CMK (cell line): ENCODE measurements around the gene IFRD1.
"Not testable (repeated sequence)": the region's sequence is repeated elsewhere in the genome, so short reads cannot be mapped to it uniquely, and the experiment has no call there.

Experiments used
- DNase-seq: peaks from one replicate; pipeline ENCODE4 v3.0.0-alpha.2; 2010; ENCODE audit warnings: low read depth

The IFRD1 gene

DNA sequence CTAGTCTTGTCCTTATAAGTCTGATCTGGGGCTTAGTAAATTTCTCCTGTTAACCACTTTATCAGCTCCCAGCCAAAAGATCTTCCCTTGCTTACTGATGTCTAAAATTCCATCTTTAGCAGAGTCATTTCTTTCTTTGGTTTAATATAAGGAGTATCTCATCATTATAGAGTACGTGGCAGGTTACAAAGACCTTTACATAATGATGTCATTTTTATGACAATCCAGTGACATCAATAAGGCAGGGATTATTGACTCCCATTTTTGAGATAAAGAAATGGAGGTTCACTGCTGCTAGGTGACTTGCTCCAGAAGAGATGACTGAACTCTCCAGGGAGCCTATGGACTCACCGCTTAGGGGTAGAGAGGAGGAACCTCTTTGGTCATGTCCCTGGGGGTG lies 8.1 kb upstream of the IFRD1 start:
- no peak for DNase-seq

DNA sequence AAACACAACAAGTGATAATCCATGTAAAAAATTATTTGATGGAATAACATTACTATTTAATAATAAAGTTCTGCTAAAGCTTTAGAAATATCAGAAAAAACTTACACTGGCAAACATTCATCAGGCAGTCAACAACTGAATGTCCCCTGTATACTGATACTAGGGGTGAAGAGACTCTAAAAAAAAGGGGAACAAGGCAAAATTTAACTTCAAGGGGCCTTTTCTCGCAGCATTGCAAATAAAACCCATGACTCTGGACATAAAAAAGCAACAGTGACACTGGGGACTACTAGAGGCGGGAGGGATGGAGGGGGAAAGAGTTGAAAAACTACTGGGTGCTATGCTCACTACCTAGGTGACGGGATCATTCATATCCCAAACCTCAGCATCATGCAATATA lies 5.8 kb upstream of the IFRD1 start:
- DNase-seq: no peak

DNA sequence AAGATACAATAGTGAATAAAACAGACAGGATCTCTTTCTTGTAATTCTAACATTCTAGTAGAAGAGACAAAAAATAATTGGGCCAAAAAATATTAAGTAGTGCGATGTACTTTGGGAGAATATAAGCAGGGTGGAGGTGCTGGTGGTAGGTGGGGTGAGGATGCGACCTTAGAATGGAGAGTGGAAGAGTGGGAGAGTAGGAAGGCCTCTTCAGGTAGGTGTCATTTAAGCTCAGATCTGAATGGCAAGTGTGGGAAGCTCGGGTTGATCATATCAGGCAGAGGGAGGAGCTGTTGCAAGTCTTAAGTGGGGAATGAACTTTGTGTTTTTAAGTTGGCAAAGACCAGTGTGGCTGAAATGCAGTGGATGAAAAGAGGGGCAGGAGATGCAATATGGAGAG lies 3.8 kb upstream of the IFRD1 start:
- DNase-seq: no peak

DNA sequence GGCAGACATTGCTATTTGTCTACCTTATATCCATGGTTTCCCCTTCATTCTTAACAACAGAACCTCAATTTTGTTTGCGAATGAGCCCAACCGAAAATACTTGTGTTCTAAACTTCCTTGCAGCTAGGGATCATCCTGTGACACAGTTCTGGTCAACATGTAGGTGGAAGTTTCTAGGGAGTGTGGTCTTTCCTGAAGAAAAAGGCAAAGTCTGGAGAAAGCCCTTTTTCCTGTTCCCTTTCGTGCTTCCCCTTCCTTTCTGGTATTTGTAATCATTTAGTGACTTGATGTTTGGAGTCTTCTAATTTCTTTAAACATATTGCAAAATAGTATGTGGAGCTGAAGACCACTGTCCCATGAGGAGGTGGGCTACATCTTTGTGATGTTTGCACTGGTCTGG lies 2.9 kb upstream of the IFRD1 start:
- DNase-seq: no peak

DNA sequence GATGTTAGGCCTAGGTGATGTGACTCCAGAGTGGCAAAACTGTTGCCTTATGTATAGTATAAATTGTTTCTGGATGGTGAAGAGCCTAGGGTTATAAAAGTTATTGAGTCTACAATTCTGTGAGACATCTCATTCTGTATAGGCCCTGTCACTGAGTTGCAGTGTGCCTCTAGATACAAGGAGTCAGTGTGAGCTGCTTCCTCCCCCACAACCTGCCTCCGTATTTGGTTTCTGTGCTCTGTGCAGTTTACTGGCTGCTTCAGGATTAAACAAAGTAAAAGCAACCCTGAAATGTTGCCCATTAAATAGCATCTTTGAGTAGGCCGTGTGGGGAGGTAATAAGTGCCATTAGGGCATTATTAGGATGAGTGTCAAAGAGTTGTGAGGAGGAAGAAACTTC lies 1.9 kb upstream of the IFRD1 start:
- no peak for DNase-seq

DNA sequence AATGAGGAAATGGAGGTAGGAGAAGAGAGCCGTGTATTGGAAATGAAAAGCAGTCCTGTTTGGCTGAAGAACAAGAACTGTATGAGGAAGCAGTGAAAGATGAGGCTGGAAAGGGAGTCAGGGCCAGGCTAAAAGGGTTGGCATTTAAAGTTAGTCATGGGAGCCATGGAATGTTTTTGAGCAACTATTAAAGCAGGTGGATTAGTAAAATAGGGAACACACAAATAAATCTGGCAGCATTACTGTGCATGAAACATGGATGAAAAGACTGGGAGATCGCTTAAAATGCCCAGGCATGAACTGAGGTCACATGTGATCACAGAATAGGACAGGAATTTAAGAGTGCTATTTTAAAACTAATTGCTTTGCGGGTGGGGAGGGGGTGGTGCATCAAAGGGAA lies 1.4 kb upstream of the IFRD1 start:
- DNase-seq: no peak

DNA sequence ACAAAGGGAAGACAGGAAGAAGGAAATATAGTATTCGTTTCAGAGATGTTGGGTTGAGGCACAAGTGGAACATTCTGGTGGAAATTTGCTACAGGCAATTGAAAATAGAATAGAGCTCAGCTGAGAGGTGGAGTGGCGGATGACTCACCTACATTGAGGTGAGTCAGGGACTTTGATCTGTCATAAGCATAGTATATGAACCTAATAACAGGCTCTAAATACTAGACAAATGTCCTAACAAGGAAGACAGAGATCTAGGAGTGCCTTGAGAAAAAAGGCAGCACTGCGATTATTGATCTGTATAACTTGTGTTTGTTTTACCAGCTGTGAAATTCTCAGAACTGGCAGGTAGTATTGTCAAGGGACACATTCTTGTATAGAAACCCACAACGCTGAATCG lies 907 bp upstream of the IFRD1 start:
- no peak for DNase-seq

DNA sequence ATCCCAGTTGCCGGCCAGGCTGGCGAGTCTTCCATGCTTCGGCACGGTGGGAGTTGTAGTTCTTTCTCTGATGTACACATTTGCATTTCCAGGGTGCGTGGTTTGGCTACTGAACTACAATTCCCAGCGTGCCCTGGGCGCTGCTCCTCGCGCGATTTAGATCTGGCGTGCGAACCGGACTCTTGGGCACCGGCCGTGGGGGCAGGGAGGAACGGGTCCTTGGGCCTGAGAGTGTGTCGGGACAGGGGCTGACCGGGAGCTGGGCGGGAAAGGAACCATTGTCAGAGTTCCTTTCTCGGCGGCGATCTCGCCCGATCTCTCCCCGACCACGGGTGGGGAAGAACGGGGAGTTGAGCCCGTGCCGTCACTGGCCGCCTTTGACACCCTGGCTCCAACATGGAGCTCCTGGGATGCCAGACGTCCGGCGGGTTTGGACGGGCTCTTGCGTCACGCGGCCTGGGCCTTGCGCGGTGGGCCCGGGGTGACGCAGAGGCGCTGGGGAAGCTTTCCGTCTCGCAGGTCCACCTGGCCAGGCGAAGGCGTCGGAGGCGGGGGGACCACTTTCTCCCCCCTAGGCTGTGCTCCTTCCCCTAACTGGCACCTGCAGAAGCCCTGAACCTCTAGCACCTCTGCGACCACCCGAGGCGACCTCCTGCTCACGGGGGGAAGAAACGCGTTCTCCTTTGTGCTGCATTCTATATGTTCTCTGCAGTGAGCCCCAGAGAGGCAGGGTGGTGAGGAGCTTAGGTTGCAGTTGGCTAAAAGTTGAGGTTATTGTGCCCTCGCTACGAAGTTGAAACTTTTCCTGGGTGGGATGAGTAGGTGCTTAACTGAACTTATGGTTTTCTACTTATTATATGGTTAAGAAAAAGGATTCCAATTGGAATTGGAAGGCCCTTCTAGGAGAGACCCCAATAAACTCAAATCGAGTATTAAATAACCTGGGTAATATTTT lies 824 bp downstream of the IFRD1 start:
- peak; percentile 59 for DNase-seq

DNA sequence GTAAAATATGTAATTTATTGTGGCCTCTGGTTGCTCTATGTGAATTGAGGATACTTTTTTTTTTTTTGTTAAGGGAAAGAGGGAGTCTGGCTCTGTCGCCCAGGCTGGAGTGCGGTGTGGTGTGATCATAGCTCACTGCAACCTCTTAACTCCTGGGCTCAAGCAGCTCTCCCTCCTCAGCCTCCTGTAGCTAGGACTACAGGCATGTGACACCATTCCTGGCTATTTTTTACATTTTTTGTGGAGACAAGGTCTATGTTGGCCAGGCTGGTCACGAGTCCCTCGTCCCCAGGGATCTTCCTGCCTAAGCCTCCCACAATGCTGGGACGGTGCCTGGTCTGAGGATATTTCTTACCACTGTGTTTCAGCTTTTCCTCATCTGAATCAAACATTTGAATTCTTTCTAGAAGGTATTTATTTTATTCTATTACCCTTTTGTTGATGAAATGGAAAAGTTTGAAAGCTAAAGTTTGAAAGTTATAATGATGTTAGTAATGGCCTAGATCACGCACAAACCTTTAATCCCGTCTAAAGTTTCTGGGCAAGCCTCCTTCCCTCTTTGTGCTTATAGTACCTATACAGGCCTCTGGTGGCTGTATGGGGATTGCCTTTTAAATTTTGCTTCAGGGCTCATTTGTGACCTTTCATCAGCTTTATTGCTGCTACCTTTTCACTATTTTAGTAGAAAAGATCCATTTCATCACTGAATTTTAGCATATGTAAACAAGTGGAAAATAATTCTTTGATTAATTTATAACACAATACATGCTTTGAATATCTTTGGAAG lies 2.0 kb downstream of the IFRD1 start:
- no peak for DNase-seq

DNA sequence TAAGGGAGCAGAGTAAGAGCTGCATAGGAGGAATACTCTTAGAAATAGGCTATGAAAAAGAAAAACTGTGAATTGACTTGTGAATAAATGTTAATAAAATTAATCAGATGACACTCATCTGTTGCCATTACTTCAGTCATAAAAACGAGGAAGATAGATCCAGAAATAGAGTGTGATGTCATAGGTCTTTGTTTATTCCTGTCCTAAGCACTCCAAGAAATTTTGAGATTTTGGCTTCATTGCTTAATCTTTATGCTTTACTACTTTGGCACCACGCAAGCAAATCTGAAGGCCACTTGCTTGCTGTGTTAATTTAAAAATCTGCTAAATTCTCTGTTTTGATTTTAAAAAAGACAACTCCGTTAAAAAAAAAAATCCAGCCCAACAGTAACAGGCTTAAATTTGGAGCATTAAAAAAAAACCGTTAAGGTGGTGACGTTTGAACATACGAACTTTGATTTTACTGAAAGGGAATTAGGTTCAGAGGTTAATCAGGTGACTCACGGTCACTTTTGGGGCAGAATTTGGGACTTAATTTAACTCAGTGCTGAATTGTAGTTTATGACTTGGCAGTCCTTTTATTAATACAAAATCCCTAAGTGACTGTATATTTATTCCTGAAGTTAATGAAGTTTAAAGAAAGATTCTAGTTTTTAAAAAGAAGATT lies 3.4 kb downstream of the IFRD1 start:
- DNase-seq: no peak

DNA sequence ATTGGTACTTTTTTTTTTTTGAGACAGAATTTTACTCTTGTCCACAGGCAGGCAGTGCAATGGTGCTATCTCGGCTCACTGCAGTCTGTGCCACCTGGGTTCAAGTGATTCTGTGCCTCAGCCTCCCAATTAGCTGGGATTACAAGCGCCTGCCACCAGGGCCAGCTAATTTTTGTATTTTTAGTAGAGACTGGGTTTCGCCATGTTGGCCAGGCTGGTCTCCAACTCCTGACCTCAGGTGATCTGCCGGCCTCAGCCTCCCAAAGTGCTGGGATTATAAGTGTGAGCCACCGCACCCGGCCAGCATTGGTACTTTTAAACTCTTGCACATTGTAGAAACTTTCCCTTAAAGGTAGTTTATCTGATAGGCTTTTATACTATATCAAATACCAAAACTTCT lies 3.9 kb downstream of the IFRD1 start:
- DNase-seq: not testable (repeated sequence)

DNA sequence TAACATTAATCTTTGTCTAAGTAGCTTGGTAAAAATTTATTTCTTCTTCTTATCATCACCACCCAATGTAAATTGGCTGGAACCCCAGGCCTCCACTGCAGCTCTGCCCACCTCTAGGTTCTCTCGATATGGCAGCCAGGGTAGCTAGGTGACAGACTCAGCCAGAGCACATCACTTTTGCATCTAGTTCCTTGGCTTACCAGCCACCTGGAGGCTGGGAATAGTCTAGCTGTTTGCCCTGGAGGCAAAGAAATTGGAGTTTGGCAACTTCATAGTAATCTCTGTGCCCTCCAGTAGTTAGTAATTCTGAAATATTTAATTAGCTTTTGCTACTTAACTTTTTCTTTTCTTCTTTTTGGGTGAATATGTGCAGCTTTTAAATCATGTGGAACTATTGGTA lies 9.4 kb downstream of the IFRD1 start:
- DNase-seq: no peak

DNA sequence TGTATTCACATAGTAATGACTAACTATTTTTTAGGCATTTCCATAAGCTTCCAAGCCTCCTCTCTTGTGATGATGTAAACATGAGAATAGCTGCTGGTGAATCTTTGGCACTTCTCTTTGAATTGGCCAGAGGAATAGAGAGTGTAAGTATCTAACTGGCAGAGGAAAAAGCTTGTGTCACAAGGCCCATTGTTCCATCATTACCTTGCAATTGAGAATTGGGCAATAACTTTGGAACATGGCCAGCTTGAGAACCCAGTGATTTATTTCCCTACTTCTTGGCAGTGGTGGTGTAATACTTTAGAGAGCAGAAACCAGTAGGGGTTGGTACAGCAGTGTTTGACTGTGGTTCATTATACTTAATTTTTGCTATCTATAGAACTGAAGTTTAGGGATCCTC lies 12.0 kb downstream of the IFRD1 start:
- DNase-seq: no peak

DNA sequence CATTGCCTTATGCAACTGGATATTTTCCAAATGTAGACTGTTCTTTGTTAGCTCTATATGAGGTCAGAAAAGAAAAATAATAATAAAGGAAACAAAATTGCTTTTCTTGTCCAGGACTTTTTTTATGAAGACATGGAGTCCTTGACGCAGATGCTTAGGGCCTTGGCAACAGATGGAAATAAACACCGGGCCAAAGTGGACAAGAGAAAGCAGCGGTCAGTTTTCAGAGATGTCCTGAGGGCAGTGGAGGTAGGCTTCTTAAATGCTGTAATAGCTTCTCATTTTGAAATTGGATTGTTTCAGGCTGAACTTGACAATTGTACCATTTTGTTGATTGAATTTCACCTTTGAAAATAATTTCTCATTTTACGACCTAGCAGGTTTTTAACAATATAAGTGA lies 17.6 kb downstream of the IFRD1 start:
- DNase-seq: no peak

DNA sequence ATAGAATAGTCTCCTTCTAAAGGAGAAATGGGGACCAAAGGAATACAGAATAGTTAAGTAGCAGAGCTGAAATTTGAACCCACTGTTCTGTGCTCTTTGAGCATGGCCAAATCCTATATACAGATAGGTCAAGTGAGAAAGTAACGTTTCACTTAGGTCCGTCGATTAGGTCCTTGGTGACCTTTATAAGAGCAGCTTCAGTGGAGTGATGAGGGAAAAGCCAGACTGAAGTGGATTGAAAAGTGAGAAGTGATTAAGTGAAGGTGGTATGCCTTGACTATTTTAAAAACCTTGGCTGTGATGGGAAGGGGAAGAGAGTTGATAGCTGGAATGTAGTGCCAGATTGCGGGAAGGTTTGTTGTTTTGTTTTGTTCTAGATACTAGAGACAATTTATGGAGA lies 19.9 kb downstream of the IFRD1 start:
- DNase-seq: no peak

DNA sequence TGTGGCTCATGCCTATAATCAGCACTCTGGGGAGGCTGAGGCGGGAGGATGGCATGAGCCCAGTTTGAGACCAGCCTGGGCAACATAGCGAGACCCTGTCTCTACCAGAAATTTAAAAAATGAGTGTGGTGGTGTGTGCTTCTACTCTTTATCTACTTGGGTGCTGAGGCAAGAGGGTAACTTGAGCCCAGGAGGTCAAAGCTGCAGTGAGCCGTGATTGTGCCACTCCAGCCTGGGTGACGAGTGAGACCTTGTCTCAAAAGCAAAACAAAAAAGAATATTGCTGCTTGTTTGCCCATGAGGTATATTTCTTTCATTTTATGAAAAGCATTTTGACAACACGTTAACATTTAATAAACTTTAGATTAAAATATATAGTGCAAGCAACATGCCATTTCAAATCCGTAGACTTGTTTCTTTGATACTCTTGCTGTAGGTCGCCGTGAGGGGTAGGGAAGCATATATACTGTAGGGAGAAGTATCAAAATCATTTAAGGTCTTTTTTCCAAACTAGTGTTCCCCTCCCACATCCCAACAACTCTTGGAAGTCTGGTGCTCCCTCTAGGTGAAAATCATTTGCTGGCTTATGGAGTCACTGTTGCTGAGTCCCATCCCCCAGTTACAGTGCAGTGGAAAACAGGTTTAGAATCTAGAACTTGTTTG lies 26.3 kb downstream of the IFRD1 start:
- DNase-seq: no peak

DNA sequence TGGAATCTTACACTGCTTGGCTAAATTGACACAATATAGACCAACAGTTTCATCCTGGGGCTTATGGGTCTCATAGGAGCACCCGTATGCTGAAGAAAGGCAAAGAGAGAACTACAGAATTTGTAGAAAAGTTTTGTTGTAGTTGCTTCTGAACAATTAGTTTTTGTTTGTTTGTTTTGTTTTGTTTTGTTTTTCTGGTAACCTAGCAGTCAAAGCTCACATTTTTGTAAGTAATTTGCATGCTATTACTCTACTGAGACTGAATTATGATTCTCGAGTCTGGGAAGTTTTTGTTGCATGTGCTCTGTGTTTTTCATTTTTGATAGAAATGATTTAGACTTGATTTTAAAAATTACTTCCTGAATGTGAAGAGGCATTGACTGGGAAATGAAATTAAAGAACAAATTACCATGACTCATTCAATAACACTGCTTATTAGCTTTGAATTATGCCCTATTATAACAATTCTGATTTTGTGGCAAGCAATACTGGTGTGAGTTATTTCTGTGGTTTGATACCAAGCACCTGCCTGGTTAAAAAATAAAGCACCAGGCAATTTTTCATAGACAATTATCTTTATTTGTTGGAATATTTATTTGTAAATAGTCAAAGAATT lies 31.0 kb downstream of the IFRD1 start:
- no peak for DNase-seq

DNA sequence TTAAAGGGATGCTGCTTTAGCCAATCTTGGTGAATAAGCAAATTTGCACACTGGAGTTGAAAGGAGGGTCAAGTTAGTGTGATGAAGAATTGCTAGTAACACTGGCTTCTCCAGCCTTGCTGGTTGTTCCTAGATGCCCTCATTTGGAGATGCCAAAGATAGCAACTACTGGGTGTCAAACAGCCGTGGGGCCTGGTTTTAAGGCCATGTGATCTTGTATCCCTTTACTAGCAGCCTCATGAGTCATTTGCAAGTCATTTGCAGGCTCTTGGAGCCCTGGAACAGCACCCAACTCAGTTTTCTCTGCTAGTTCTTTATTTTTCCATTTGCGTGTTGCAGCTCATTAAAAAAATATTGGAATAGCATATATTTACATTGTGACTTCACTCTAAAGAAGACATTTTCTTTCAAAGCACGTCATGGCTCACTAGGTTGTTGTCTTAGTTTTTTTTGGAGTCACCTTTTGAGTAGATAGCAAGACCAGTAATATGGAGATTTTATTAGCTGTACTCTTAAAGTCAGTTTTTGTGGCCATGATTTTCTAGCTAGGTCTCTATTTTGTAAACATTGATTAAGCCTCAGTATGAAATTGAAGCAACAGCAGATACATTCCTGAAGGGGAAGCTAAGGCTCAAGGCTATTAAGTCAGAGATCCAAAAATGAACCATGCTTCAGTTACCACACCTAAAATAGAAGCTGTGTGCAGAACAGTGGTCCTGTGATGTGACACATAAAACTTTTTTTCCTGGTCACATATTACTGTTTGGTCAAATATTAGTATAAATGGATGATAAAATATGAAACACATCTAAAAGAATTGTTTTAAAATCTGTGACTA lies 31.8 kb downstream of the IFRD1 start:
- no peak for DNase-seq

DNA sequence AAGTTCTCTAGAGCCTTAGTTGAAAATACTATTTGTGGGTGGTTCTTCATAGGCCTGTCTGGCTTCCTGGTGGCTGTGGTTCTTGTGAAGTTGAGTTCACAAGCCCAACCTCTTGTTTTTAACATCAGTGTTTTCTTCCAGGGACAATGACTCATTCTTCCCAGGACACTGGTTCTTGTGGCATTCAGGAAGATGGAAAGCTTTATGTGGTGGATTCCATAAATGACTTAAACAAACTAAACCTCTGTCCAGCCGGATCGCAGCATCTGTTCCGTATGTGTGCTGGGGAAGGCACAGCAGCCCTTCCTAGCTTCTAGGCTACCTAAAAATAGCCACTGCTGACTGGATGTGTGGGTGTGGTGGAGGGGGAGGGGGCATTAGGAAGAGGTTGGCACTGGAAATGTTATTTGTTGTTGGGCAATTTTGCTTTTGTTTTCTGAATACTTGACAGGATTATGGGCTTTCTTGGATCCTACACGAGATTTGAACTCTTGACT lies 34.5 kb downstream of the IFRD1 start:
- no peak for DNase-seq

DNA sequence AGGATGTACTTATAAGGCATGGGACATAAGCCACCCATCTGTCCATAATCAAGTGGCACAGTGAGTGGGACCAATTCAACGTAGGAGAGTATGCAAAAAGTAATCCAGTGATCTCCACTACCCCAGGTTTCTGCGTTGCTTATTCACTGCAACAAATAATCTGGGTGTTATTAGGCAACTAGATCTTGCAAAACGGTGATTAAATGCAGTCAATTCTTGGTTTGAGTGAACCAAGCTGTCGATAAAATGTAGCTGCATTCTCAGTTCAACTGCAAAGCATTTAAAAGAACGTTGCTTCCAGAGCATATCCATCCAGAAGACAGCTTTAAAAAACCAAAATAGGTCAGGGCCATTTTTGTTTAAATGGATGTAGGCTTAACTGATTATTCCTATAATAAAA lies 35.5 kb downstream of the IFRD1 start:
- DNase-seq: no peak
